ENCODE measurements around the gene IMPA2.
"Not testable (repeated sequence)": the region's sequence is repeated elsewhere in the genome, so short reads cannot be mapped to it uniquely, and the experiment has no call there.

The IMPA2 gene

GRCh38 chr18:12056034-12056883, 75.0 kb downstream of the IMPA2 start:
- DNase-seq = no peak

- DNase-seq = no peak
Measured at GRCh38 chr18:12056884-12057402, 75.6 kb downstream of the IMPA2 start.

GRCh38 chr18:12057419-12058039, 76.2 kb downstream of the IMPA2 start:
- no peak for DNase-seq

GRCh38 chr18:12059334-12060181, 78.3 kb downstream of the IMPA2 start:
- DNase-seq = no peak

GRCh38 chr18:12060182-12060870, 79.0 kb downstream of the IMPA2 start:
- no peak for DNase-seq

- no peak for DNase-seq
Measured at GRCh38 chr18:12061685-12062084, 80.4 kb downstream of the IMPA2 start.

GRCh38 chr18:12062974-12063373, 81.7 kb downstream of the IMPA2 start:
- no peak for DNase-seq

- no peak for DNase-seq
Measured at GRCh38 chr18:12064086-12064763, 82.9 kb downstream of the IMPA2 start.

GRCh38 chr18:12065397-12065796, 84.1 kb downstream of the IMPA2 start:
- DNase-seq = no peak

GRCh38 chr18:12066910-12067511, 85.7 kb downstream of the IMPA2 start:
- no peak for DNase-seq

- DNase-seq = no peak
Measured at GRCh38 chr18:12067671-12068070, 86.4 kb downstream of the IMPA2 start.

- DNase-seq = not testable (repeated sequence)
Measured at GRCh38 chr18:12068316-12068949, 87.1 kb downstream of the IMPA2 start.

- no peak for DNase-seq
Measured at GRCh38 chr18:12068950-12069320, 87.6 kb downstream of the IMPA2 start.

GRCh38 chr18:12071066-12071465, 89.8 kb downstream of the IMPA2 start:
- not testable (repeated sequence) for DNase-seq

GRCh38 chr18:12072996-12073395, 91.7 kb downstream of the IMPA2 start:
- no peak for DNase-seq

GRCh38 chr18:12074736-12075135, 93.4 kb downstream of the IMPA2 start:
- no peak for DNase-seq

GRCh38 chr18:12076424-12077140, 95.3 kb downstream of the IMPA2 start:
- no peak for DNase-seq

GRCh38 chr18:12077994-12078393, 96.7 kb downstream of the IMPA2 start:
- DNase-seq = not testable (repeated sequence)

- no peak for DNase-seq
Measured at GRCh38 chr18:12079491-12080237, 98.4 kb downstream of the IMPA2 start.

Data from stimulated activated CD4-positive, alpha-beta T cell treated with anti-CD3 and anti-CD28 coated beads, Interleukin-4, amount 100 ng/mL, for 1 hour (primary cell).